IgD-negative memory B cell (primary cell): ENCODE measurements around the gene C17orf114.

Source experiments
- H3K27ac Mint-ChIP-seq, 3 donors: one replicate each; pipeline ENCODE4 v1.8.0; 2020 to 2022; ENCODE audit warnings: mild to moderate bottlenecking in 3 of 3, mixed read lengths in 3 of 3, moderate library complexity in 1 of 3
- H3K27me3 Mint-ChIP-seq: one replicate; pipeline ENCODE4 v1.8.0; 2021; ENCODE audit warnings: mixed read lengths
- H3K36me3 Mint-ChIP-seq: one replicate; pipeline ENCODE4 v1.8.0; 2020; ENCODE audit warnings: mild to moderate bottlenecking, mixed read lengths
- H3K4me1 Mint-ChIP-seq, 3 donors: one replicate each; pipeline ENCODE4 v1.8.0; 2020 to 2022; ENCODE audit warnings: mixed read lengths in 3 of 3, mild to moderate bottlenecking in 1 of 3
- H3K4me3 Mint-ChIP-seq, 4 donors: one replicate each; pipeline ENCODE4 v1.8.0; 2020 to 2022; ENCODE audit warnings: mild to moderate bottlenecking in 4 of 4, mixed read lengths in 4 of 4, moderate library complexity in 3 of 4
- H3K9me3 Mint-ChIP-seq, 3 donors: one replicate each; pipeline ENCODE4 v1.8.0; 2020 to 2021; ENCODE audit warnings: mixed read lengths in 3 of 3, mild to moderate bottlenecking in 1 of 3

The C17orf114 gene

DNA sequence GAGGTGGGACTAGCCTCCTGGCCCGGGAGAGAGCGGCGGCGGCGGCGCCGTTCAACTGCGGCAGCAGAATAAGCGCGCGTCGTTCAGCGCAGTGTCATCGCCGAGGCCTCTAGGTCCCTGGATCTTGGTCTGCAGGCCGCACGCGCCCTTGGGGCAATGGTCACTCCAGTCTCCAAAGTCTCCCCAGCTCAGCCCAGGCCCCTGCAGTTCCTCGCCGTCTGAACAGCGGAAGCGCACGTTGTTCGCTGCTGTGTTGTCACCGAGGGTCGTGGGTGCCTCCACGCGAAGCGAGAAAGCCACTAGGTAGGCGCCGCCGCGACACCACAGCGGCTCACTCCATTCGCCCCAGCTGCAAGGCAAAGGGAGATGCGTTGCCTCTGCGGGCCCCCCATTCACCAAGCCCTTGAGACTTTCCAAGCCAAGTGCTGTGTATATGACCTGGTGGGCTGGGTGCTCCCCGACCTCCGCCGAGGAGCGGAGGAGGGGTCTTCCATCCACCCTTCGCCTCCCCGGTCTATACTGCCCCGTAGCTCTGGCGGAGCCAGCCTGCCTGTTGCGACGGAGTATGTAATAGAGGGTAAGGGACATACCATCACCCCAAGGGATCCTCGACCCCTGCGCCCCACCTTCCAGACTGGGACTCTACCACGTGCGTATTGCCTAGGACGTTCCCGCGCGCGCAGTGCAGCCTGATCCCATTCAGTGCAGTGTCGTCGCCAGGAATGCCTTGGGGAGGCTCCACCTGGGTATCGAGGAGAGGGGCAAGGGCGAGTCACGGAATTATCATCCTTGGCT is 16.6 kb downstream of the C17orf114 start:
- Mint-ChIP-seq H3K27me3 (peaks cover 48% of the 10 kb centered on the region), H3K27ac (no peak overlapping the region), H3K9me3 (no peaks in the 10 kb centered on the region), H3K36me3 (no peaks in the 10 kb centered on the region), H3K4me1 (peaks cover 6 to 13% (median 11%) of the 10 kb centered on the region in 3 donors), H3K4me3 (peak overlapping the region in 2 of 4 donors; percentile 65)

DNA sequence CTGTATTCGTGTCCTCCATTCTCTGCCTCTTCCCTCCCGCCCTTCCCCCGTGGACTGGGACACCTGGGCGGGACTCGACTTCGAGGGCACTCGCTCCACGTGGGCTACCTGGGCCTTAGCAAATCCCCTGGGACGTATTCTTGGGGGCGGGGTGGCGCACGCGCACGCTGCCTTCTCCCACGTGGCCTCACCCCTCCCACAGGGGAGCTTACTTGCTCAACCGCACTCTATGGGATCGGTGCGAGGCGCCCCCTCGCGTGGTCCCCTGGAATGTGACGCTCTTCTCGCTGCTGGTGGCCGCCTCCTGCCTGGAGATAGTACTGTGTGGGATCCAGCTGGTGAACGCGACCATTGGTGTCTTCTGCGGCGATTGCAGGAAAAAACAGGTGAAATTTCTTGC is 19.5 kb downstream of the C17orf114 start:
- H3K36me3 Mint-ChIP-seq: no peaks in the 10 kb centered on the region
- H3K27me3 Mint-ChIP-seq: peaks cover 47% of the 10 kb centered on the region
- peaks cover 4 to 6% (median 5%) of the 10 kb centered on the region in 3 donors for H3K4me1 Mint-ChIP-seq
- H3K4me3 Mint-ChIP-seq: no peak overlapping the region
- H3K9me3 Mint-ChIP-seq: no peaks in the 10 kb centered on the region
- H3K27ac Mint-ChIP-seq: peak overlapping the region in 1 of 3 donors; percentile 59

DNA sequence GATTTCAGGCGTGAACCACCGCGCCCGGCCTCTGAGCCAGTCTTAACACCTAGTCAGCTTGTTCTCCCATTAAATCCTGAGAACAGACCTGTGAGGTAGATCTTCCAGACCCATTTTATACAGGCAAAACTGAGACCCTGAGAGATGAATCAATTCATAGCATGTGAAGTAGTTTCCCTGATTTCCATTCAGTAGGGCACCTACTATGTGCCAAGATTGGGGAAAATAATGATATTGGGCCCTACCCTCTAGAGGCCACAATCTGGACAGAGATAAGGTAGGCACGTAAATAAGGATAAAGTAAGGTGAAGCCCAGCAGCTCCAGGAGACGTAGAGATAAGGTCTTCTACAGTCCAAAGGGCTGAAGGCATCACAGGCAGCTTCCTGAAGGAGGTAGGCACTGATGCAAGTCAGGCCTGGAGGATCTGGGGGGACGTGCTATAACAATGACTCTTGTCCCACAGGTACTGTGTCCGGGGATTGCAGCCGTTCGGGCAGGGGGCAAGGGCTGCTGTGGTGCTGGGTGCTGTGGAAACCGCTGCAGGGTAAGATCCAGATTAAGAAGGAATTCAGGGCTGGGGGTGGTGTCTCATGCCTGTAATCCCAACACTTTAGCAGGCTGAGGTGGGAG is 21.7 kb downstream of the C17orf114 start:
- Mint-ChIP-seq H3K4me1 (peaks cover 0 to 1% (median 0%) of the 10 kb centered on the region in 3 donors), H3K27me3 (peaks cover 26% of the 10 kb centered on the region), H3K4me3 (no peak overlapping the region), H3K9me3 (no peaks in the 10 kb centered on the region), H3K36me3 (no peaks in the 10 kb centered on the region), H3K27ac (no peak overlapping the region)

DNA sequence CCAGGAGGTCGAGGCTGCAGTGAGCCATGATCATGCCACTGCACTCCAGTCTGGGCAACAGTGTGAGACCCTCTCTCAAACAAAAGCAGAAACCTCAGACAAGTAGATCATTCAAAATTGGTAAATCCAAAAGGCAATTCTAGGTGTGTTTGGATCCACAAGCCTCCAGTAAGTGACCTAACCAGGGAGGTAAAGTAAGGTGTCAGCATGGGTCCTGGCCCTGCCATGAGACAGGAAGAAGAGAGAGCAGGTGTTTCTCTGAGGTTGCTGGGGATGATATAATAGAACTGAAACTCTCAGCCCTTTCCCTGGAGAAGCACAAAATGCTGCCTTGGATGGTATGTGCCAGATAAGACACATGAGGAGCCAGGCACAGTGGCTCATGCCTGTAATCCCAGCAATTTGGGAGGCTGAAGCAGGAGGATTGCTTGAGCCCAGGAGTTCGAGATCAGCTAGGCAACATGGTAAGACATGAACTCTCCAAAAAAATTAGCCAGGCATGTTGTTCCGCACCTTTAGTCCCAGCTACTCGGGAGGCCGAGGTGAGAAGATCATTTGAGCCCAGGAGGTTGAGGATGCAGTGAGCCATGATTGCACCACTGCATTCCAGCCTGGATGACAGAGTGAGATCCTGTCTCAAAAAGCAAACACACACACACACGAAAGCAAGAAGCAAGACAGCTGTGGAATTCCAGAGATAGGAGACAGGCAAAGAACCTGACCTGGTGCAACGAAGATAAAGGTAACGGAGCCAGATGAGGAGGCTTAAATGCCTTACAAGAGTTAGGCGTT is 24.0 kb downstream of the C17orf114 start:
- no peak overlapping the region for H3K4me3 Mint-ChIP-seq

DNA sequence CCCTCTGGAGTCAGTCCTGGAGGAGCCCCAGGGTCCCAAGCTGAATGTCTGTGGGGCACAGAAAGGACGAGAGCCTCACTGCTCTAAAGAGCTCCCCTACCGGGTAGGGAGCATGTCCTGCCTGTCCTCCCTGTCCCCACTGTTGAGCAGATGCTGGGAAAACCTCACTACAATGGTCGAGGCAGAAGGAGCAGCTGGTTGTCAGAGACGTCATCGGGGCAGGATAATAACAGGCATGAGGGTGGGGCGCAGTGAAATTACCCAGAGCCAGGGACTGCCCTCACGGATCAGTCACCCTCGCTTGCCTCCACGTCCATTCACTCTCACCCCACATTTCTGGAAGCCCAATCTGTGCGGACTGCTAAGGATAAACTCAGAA is 29.9 kb downstream of the C17orf114 start:
- Mint-ChIP-seq H3K9me3 (no peaks in the 10 kb centered on the region), H3K36me3 (no peaks in the 10 kb centered on the region)

More for the DNA sequence above, 24.0 kb downstream of the C17orf114 start:
- Mint-ChIP-seq H3K27me3 (peaks cover 19% of the 10 kb centered on the region), H3K9me3 (no peaks in the 10 kb centered on the region), H3K36me3 (no peaks in the 10 kb centered on the region), H3K27ac (no peak overlapping the region), H3K4me1 (peaks cover 0 to 7% (median 7%) of the 10 kb centered on the region in 3 donors)

GRCh38 chr17:4771519-4772234 is 30.5 kb downstream of the C17orf114 start, which contains the start of gene TM4SF5:
Gene TM4SF5 (plus strand): TSS chr17:4771886. CDS start chr17:4771923, 37 bp downstream.
- Mint-ChIP-seq H3K36me3 (no peaks in the 10 kb centered on the region), H3K27ac (peak within 1 kb of the TSS in 1 of 3 donors; percentile 50), H3K4me1 (peaks cover 0 to 9% (median 7%) of the 10 kb centered on the region in 3 donors), H3K27me3 (peaks cover 4% of the 10 kb centered on the region), H3K4me3 (no peak within 1 kb of the TSS), H3K9me3 (no peaks in the 10 kb centered on the region)

More for the DNA sequence above, 29.9 kb downstream of the C17orf114 start:
- no peak overlapping the region for H3K4me3 Mint-ChIP-seq
- peak overlapping the region in 1 of 3 donors; percentile 50 for H3K27ac Mint-ChIP-seq
- H3K4me1 Mint-ChIP-seq: peaks cover 0 to 9% (median 7%) of the 10 kb centered on the region in 3 donors
- peaks cover 4% of the 10 kb centered on the region for H3K27me3 Mint-ChIP-seq

DNA sequence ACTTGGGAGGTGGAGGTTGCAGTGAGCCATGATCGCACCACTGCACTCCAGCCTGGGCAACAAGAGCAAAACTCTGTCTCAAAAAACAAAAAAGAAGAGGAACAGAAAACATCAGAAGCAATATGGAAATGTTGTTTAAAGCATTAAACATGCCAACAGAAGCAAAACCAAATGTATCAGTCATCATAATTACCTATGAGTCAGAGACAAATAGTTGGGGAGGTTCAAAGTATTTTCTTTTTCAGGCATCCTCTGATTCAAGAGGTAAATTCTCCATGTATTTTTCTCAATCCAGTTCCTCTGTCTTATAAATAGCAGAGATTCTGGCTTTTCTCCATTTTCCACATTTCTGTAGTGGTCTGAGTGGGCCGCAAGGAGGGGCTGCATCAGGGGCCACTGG is 32.5 kb downstream of the C17orf114 start:
- Mint-ChIP-seq H3K4me3 (no peak overlapping the region), H3K36me3 (no peaks in the 10 kb centered on the region), H3K27me3 (peaks cover 4% of the 10 kb centered on the region)

GRCh38 chr17:4768298-4768697 is 33.8 kb downstream of the C17orf114 start:
- Mint-ChIP-seq H3K27me3 (peaks cover 2% of the 10 kb centered on the region), H3K4me1 (peaks cover 2 to 5% (median 5%) of the 10 kb centered on the region in 3 donors), H3K36me3 (no peaks in the 10 kb centered on the region), H3K4me3 (no peak overlapping the region), H3K27ac (no peak overlapping the region), H3K9me3 (no peaks in the 10 kb centered on the region)

More for the DNA sequence above, 32.5 kb downstream of the C17orf114 start:
- Mint-ChIP-seq H3K4me1 (peaks cover 1 to 7% (median 6%) of the 10 kb centered on the region in 3 donors), H3K27ac (no peak overlapping the region), H3K9me3 (no peaks in the 10 kb centered on the region)

DNA sequence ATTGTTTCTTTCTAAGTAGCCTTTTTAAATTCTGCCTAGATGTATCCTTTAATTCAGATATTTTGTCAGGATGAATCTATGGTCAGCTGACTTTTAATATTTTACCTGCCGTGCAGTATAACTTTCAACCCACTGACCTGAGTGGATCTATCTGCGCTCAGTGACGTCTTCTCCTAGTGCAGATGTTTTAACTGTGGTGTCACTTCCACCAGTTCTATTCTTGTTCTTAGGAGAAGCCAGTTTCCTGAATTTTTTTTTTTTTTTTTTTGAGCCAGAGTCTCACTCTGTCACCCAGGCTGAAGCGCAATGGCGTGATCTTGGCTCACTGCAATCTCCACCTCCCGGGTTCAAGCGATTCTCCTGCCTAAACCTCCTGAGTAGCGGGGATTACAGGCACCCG is 35.4 kb downstream of the C17orf114 start:
- no peak overlapping the region for H3K27ac Mint-ChIP-seq
- H3K4me3 Mint-ChIP-seq: no peak overlapping the region
- no peaks in the 10 kb centered on the region for H3K36me3 Mint-ChIP-seq
- peaks cover 2% of the 10 kb centered on the region for H3K27me3 Mint-ChIP-seq
- H3K9me3 Mint-ChIP-seq: no peaks in the 10 kb centered on the region
- peaks cover 2 to 5% (median 5%) of the 10 kb centered on the region in 3 donors for H3K4me1 Mint-ChIP-seq

DNA sequence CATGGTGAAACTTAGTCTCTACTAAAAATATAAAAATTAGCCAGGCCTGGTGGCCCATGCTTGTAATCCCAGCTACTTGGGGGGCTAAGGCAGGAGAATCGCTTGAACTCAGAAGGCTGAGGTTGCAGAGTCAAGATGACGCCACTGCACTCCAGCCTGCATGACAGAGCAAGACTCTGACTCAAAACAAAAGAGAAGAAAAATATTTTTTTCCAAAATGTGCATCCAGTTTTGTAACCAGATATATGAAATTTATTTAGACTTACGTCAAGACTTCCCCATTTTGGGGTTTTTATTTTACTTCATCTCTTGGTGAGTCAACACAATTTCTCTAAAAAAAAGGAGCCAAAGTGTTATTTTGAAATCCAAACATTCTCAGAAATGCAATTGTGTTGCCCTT is 35.9 kb downstream of the C17orf114 start:
- H3K4me3 Mint-ChIP-seq: no peak overlapping the region
- no peak overlapping the region for H3K27ac Mint-ChIP-seq
- peaks cover 3% of the 10 kb centered on the region for H3K27me3 Mint-ChIP-seq
- peaks cover 2 to 5% (median 5%) of the 10 kb centered on the region in 3 donors for H3K4me1 Mint-ChIP-seq
- no peaks in the 10 kb centered on the region for H3K9me3 Mint-ChIP-seq
- H3K36me3 Mint-ChIP-seq: no peaks in the 10 kb centered on the region

GRCh38 chr17:4764595-4764994 is 37.5 kb downstream of the C17orf114 start:
- Mint-ChIP-seq H3K27ac (no peak overlapping the region), H3K9me3 (no peaks in the 10 kb centered on the region), H3K27me3 (peaks cover 4% of the 10 kb centered on the region), H3K36me3 (no peaks in the 10 kb centered on the region), H3K4me1 (peaks cover 2 to 5% (median 3%) of the 10 kb centered on the region in 3 donors), H3K4me3 (no peak overlapping the region)

GRCh38 chr17:4759776-4760236 is 42.3 kb downstream of the C17orf114 start:
- peaks cover 2 to 5% (median 3%) of the 10 kb centered on the region in 3 donors for H3K4me1 Mint-ChIP-seq
- peaks cover 9% of the 10 kb centered on the region for H3K27me3 Mint-ChIP-seq
- H3K4me3 Mint-ChIP-seq: no peak overlapping the region
- H3K27ac Mint-ChIP-seq: no peak overlapping the region
- H3K36me3 Mint-ChIP-seq: no peaks in the 10 kb centered on the region
- no peaks in the 10 kb centered on the region for H3K9me3 Mint-ChIP-seq

DNA sequence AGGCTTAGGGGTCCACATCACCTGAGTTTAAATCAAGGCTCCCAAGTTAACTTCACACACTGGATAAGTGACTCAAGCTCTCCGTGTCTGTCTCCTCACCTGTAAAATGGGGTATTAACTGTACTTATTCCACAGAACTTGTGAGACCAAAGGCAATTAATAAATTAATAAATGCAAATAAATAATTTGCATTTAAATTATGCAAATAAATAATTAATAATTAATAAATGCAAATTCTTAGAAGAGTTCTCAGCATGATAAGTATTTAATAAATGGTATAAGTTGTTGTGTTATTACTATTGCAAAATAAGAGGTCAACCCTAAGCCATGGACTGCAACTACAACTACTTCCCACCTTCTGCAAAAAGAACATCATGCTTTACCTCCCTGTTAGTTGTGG is 48.7 kb downstream of the C17orf114 start:
- Mint-ChIP-seq H3K27me3 (peaks cover 23% of the 10 kb centered on the region), H3K36me3 (no peaks in the 10 kb centered on the region), H3K4me1 (peaks cover 0 to 2% (median 1%) of the 10 kb centered on the region in 3 donors), H3K27ac (no peak overlapping the region), H3K4me3 (no peak overlapping the region), H3K9me3 (no peaks in the 10 kb centered on the region)

DNA sequence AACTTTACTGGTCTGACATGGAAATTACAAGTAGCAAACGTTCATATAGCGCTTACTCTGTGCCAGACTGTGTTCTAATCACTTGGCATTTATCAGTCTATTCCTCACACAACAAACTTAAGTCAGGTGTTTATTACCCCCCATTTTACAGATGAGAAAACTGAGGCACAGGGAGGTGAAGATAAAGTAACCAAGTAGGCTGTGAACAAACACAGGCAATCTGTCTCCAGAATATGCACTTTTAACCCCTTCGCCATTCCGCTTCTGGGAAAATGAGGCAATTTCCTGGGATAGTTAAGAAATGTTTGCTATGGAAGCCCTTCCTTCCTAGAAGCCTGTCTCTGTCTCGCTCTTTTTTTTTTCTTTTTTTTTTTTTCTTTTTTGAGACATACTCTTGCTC is 50.2 kb downstream of the C17orf114 start:
- H3K27me3 Mint-ChIP-seq: peaks cover 23% of the 10 kb centered on the region
- no peaks in the 10 kb centered on the region for H3K36me3 Mint-ChIP-seq
- H3K4me3 Mint-ChIP-seq: no peak overlapping the region
- H3K9me3 Mint-ChIP-seq: no peaks in the 10 kb centered on the region
- H3K4me1 Mint-ChIP-seq: peaks cover 4 to 8% (median 6%) of the 10 kb centered on the region in 3 donors
- H3K27ac Mint-ChIP-seq: no peak overlapping the region
